T-helper 17 cell (primary cell): ENCODE data around the gene TEX9. TPM values are rescaled to one million over a fixed set of nuclear protein-coding genes. Genes with fewer than 3 reads are reported as not detected.
"Not testable (repeated sequence)": the region's sequence is repeated elsewhere in the genome, so short reads cannot be mapped to it uniquely, and the experiment has no call there.

Experiments
- ATAC-seq: fragments of 150-1000 bp; cut with Tn5 transposase; 2 replicates; pipeline ENCODE4 v1.10.0; 2021; ENCODE audit warnings: mild to moderate bottlenecking, moderate library complexity
- DNase-seq, 3 donors: peaks; one replicate each; pipeline versions ENCODE4 v3.0.0 to v3.0.0-alpha.2; 2020 to 2021
- H3K9me3 ChIP-seq: one replicate; pipeline ENCODE4 v1.7.0; 2013; ENCODE audit warnings: low read length, mild to moderate bottlenecking; ENCODE audit not compliant: control insufficient read depth, poor library complexity, severe bottlenecking
- H3K27ac Mint-ChIP-seq: one replicate; pipeline ENCODE4 v1.8.0; 2022; ENCODE audit warnings: mild to moderate bottlenecking, moderate library complexity, mixed read lengths
- H3K27me3 Mint-ChIP-seq: one replicate; pipeline ENCODE4 v1.8.0; 2022; ENCODE audit warnings: mixed read lengths
- H3K36me3 Mint-ChIP-seq: one replicate; pipeline ENCODE4 v1.8.0; 2022; ENCODE audit warnings: low read depth, mixed read lengths
- H3K4me1 Mint-ChIP-seq: one replicate; pipeline ENCODE4 v1.8.0; 2022; ENCODE audit warnings: mild to moderate bottlenecking, mixed read lengths
- H3K4me3 Mint-ChIP-seq: one replicate; pipeline ENCODE4 v1.8.0; 2022; ENCODE audit warnings: mild to moderate bottlenecking, moderate library complexity, mixed read lengths
- total RNA-seq, 4 donors: library from RNA in 2 of 4; stranded (reverse) in 2 of 4; gene quantifications; one replicate each; pipeline ENCODE4 v1.2.3 and lab custom pipeline; 2022 to 2026

Gene TEX9
- total RNA-seq (1 to 10 TPM in 1 of 2 donors, under 1 TPM in 1; 0.42 to 1.5 TPM), total RNA-seq (lab: John Stamatoyannopoulos, UW) (0.46 to 1.6 reads per million in 2 donors)

DNA sequence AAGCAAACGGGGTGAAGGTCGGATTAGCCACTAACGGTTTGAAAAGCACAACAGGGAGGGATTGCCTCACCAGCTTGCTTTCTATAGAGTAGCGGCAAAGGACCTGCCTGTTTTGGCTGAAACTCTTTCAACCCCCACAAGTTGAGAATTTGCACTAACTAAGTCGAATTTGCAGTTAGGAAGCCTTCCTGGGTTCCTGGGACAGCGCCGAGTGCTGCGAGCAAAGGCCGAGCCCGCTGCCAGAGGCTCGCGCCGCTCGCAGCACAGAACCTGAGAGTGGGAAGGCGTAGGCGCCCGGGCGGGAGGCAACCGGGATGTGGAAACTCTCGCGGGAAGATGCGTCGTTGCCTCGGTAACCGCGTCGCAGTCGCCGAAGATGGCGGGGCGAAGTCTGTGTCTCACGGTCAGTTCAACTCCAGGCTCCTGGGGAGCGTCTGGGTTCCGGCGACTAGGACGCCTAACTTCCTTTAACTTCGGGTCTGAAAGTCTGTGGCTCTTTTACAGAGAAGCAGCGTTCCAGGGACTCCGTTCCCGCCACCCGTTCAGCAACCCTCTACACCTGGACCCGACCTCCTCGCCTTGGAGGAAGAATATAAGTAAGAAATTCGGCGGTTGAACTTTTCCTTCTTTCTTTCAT, at the start of gene TEX9:
TEX9 (plus strand) TSS at position 352 of the 637 bp plus-strand sequence; CDS start at position 377, 25 bp downstream.
- no peaks in the 10 kb centered on the region for H3K9me3 ChIP-seq
- H3K27ac Mint-ChIP-seq: no peak within 1 kb of the TSS
- ATAC-seq (peak; percentile 93), DNase-seq (peak; percentile 16 to 47 (median 16))
- H3K4me3 Mint-ChIP-seq: peak within 1 kb of the TSS; percentile 91
- peaks cover 33% of the 10 kb centered on the region for H3K27me3 Mint-ChIP-seq
- peaks cover 14% of the 10 kb centered on the region for H3K4me1 Mint-ChIP-seq
- H3K36me3 Mint-ChIP-seq: no peaks in the 10 kb centered on the region

DNA sequence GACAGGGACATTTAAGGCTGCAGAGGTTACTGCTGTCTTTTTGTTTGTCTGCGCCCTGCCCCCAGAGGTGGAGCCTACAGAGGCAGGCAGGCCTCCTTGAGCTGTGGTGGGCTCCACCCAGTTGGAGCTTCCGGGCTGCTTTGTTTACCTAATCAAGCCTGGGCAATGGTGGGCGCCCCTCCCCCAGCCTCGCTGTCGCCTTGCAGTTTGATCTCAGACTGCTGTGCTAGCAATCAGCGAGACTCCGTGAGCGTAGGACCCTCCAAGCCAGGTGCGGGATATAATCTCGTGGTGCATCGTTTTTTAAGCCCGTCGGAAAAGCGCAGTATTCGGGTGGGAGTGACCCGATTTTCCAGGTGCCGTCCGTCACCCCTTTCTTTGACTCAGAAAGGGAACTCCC, 48.7 kb upstream of the TEX9 start:
- not testable (repeated sequence) for H3K36me3 Mint-ChIP-seq, H3K9me3 ChIP-seq, ATAC-seq, H3K27ac Mint-ChIP-seq, H3K27me3 Mint-ChIP-seq, H3K4me1 Mint-ChIP-seq, H3K4me3 Mint-ChIP-seq, DNase-seq

DNA sequence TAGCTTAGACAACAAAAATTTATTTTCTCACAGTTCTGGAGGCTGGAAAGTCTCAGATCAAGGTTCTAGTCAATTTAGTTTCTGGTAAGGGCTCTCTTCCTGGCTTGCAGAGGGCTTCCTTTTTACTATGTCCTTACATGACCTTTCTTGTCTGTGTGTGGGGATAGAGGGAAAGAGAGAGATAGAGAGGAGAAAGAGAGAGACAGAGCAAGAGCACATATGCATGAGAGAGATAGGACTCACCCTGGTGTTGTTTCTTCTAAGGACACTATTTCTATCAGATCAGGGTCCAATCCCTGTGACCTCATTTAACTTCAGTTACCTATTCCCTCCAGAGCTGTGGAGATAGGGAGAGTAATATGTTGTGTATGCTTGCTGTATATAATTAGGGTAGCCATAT, 44.9 kb upstream of the TEX9 start:
- Mint-ChIP-seq H3K27ac (no peak overlapping the region), H3K27me3 (no peaks in the 10 kb centered on the region), H3K36me3 (no peaks in the 10 kb centered on the region), H3K4me3 (no peak overlapping the region), H3K4me1 (peaks cover 2% of the 10 kb centered on the region)
- H3K9me3 ChIP-seq: no peaks in the 10 kb centered on the region
- ATAC-seq (no peak), DNase-seq (no peak)

DNA sequence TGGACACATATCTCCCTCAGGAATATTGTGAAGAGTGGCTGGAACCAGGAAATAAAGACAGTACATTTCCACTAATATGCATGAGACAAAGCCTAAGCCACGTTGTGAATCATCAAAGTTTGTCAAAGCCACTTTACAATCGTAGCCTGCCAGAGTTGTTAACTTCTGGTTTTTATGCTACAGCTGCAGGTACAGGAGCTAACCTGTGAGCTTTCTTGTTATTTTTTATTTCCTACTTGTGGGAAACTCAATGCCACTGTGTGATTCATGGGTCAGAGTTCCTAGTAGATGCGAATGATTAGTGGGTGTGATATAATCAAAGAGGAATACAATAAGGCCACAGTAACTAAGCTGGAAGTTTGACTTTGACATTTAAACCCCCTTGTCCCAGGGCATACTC, 44.4 kb upstream of the TEX9 start:
- no peaks in the 10 kb centered on the region for H3K9me3 ChIP-seq
- Mint-ChIP-seq H3K36me3 (no peaks in the 10 kb centered on the region), H3K27me3 (no peaks in the 10 kb centered on the region), H3K4me3 (no peak overlapping the region), H3K4me1 (peaks cover 2% of the 10 kb centered on the region), H3K27ac (no peak overlapping the region)
- ATAC-seq: no peak
- DNase-seq: no peak

DNA sequence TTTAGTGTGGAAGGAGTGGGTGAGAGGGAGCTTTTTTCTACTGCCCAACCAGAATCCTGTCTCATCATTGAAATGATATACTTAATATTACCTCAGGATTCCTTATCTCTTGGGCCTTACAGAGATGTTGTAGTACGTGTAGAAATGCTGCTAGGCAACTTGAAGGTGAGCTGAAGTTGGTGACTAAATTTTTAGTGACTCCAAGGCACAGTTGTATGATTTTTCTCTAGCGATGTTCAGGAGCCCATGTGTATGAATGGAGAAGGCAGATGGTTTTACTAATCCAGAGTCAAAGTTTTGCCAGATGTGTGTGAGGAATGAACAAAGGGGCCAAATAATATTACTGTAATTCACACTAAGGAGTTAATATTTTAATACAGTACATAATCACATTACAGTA, 42.8 kb upstream of the TEX9 start:
- no peak overlapping the region for H3K4me3 Mint-ChIP-seq
- ATAC-seq (no peak), DNase-seq (no peak)
- no peaks in the 10 kb centered on the region for H3K27me3 Mint-ChIP-seq
- no peaks in the 10 kb centered on the region for H3K9me3 ChIP-seq
- no peaks in the 10 kb centered on the region for H3K36me3 Mint-ChIP-seq
- H3K27ac Mint-ChIP-seq: no peak overlapping the region
- peaks cover 2% of the 10 kb centered on the region for H3K4me1 Mint-ChIP-seq

DNA sequence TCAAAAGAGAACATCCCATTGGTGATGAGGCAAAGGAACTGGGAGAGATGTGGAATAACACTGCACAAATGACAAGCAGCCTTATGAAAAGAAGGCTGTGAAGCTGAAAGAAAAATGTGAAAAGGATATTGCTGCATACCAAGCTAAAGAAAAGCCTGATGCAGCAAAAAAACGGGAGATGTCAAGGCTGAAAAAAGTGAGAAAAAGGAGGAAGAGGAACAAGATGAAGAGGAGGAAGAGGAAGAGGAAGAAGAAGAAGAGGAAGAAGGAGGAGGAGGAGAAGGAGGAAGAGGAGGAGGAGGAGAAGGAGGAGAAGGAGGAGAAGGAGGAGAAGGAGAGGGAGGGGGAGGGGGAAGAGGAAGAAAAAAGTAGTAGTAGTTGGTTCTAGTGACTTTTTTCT, 41.8 kb upstream of the TEX9 start:
- ATAC-seq: no peak
- Mint-ChIP-seq H3K4me1 (peaks cover 2% of the 10 kb centered on the region), H3K36me3 (no peaks in the 10 kb centered on the region), H3K4me3 (no peak overlapping the region), H3K27me3 (no peaks in the 10 kb centered on the region), H3K27ac (no peak overlapping the region)
- DNase-seq: no peak
- no peaks in the 10 kb centered on the region for H3K9me3 ChIP-seq

DNA sequence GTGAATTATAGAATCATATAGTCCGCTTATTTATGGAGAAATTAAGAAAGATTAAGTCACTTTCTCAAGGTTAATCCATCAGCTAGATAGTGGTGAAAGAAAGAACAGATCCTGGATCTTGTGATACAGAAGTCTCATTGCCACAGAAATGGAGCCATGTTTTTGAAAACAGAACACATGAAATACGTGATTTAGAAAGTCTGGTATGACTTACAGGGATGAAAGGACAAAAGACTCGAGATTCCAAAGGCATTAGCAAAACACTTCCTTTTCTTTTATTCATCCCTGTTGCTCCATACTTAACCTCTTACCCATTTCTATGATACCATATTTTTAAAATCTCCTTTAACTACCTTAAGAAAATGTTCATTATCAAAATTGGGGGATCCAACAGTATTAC, 40.0 kb upstream of the TEX9 start:
- no peak for ATAC-seq

DNA sequence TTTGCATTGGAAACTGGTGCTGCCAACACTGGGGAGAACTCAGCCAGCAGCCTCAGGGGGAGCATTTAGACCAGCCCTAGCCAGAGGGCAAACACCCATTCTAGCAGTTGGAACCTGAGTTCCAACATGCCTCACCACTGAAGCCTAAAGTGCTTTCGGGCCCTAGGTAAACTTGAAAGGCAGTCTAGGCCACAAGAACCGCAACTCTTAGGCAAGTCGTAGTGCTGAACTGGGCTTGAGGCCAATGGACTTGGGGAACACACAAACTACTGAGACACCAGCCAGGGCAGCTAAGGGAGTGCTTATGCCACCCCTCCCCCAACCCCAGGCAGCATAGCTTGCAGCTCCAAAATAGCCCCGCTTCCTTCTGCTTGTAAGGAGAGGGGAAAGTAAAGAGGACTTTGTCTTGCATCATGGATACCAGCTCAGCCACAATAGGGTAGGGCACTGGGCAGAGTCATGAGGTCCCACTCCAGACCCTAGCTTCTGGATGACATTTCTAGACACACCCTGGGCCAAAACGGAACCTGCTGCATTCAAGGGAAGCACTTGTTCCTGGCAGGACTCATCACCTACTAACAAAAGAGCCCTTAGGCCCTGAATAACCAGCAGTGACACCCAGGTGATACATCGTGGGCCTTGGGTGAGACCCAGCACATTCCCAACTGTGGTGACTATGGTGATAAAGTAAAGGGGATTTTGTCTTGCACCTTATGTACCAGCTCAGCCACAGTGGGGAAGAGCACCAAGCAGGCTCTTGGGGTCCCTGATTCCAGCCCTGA, 37.3 kb upstream of the TEX9 start:
- Mint-ChIP-seq H3K4me3 (no peak overlapping the region), H3K27ac (no peak overlapping the region), H3K36me3 (no peaks in the 10 kb centered on the region), H3K27me3 (no peaks in the 10 kb centered on the region), H3K4me1 (peaks cover 2% of the 10 kb centered on the region)
- DNase-seq: no peak
- no peak for ATAC-seq
- peaks cover 5% of the 10 kb centered on the region for H3K9me3 ChIP-seq

More for the DNA sequence above, 40.0 kb upstream of the TEX9 start:
- no peak for DNase-seq
- no peaks in the 10 kb centered on the region for H3K36me3 Mint-ChIP-seq
- no peak overlapping the region for H3K4me3 Mint-ChIP-seq
- H3K9me3 ChIP-seq: no peaks in the 10 kb centered on the region
- no peaks in the 10 kb centered on the region for H3K27me3 Mint-ChIP-seq
- H3K27ac Mint-ChIP-seq: no peak overlapping the region
- H3K4me1 Mint-ChIP-seq: peaks cover 2% of the 10 kb centered on the region

DNA sequence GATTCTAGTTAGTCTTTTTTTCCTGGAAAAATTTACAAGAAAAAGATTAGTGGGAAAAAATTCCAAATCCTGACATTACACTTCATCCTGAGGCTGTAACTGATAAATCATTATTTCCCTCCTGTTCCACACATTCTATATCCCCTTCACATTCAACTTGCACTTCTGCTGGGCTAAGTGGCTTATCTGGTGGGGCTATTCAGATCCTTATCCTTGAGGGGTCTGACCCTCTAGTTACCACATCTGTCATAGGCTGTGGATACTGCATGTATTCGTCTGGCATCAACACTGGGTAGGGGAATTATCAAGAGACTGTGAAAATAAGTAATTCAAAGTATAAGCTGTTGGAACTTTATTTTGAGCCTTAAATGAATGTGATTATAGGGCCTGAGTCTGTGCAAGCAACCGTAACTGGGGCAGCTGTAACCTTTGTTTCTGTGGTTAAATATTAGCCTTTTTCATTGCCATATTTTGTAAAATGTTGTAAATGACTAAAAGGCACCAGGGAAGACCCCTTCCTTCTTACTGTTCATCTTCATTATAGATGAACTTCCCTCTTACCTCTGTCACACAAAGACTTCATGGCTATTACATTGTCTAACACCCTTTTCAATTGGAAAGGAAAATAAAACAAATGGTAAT, 28.0 kb upstream of the TEX9 start:
- H3K4me3 Mint-ChIP-seq: no peak overlapping the region
- no peaks in the 10 kb centered on the region for H3K9me3 ChIP-seq
- no peak for ATAC-seq
- H3K36me3 Mint-ChIP-seq: no peaks in the 10 kb centered on the region
- no peaks in the 10 kb centered on the region for H3K27me3 Mint-ChIP-seq
- no peak for DNase-seq
- H3K27ac Mint-ChIP-seq: no peak overlapping the region
- no peaks in the 10 kb centered on the region for H3K4me1 Mint-ChIP-seq

DNA sequence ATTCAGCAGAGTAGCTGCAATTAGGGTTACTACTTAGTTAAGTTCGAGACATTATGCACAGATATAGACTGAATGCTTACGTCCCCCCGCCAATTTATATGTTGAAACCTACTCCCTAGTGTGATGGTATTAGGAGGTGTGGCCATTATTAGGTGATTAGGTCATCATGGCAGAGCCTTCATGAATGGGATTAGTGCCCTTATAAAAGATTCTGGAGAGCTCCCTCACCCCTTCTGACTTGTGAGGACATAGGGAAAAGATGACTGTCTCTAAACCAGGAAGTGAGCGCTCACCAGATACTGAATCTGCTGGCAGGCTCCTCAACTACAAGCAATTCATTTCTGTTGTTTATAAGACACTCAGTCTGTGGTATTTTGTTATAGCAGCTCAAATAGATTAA, 25.6 kb upstream of the TEX9 start:
- DNase-seq (no peak), ATAC-seq (no peak)
- H3K9me3 ChIP-seq: no peaks in the 10 kb centered on the region
- Mint-ChIP-seq H3K4me1 (no peaks in the 10 kb centered on the region), H3K27ac (no peak overlapping the region), H3K36me3 (no peaks in the 10 kb centered on the region), H3K27me3 (no peaks in the 10 kb centered on the region), H3K4me3 (no peak overlapping the region)

DNA sequence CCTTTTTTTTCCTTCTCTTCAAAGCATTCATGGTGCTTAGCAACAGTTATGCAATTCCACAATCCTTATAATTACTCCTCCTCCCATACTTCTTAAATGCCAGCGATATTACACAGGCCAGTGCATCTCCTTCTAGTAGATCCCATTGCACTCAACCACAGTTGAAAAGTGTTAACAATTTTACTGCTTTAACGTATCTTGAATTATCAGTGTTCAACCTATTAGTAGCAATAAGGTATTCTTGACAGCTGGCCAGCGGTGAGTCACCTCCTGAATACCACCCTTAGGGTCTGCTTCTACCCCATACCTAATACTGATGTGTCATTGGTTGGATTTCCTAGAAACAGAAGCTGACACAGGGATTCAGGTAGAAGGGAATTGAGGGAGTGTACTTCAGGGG, 24.0 kb upstream of the TEX9 start:
- no peak overlapping the region for H3K4me3 Mint-ChIP-seq
- ATAC-seq: no peak

DNA sequence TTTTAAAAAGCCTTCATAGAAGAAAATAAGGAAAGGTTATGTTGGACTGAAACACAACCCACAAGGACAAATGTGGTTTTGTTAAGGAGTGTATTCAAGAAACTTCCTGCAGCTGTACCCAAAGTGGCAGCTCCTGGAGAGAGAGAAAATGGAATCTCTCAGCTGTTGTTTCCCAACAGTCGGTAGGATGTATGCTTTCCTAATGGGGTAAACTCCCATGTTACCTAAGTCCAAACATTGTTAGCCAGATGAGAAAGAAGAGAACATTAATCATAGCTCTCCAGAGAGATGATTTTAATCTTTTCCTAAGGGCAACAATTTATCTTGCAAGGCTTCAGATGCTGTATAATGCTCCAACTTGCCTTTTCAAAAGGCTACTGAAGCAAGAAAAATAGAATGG, 22.6 kb upstream of the TEX9 start:
- DNase-seq (no peak), ATAC-seq (no peak)
- Mint-ChIP-seq H3K27ac (no peak overlapping the region), H3K36me3 (no peaks in the 10 kb centered on the region), H3K4me1 (no peaks in the 10 kb centered on the region), H3K4me3 (no peak overlapping the region), H3K27me3 (peaks cover 7% of the 10 kb centered on the region)
- no peaks in the 10 kb centered on the region for H3K9me3 ChIP-seq

More for the DNA sequence above, 24.0 kb upstream of the TEX9 start:
- Mint-ChIP-seq H3K36me3 (no peaks in the 10 kb centered on the region), H3K27me3 (peaks cover 7% of the 10 kb centered on the region), H3K4me1 (no peaks in the 10 kb centered on the region), H3K27ac (no peak overlapping the region)
- H3K9me3 ChIP-seq: no peaks in the 10 kb centered on the region
- DNase-seq: no peak

DNA sequence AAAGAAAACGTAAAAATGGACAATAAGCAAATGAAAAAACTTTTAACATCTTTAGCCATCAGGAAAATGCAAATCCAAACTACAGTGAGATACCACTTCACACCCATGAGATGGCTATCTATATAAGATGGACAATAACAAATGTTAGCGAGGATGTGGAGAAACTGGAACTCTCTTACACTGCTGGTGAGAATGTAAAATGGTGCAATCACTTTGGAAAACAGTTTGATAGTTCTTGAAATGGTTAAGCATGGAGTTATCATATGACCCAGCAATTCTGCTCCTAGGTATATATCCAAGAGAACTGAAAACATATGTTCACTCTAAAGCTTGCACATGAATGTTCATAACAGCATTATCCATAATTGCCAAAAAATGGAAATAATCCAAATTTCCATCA, 21.3 kb upstream of the TEX9 start:
- Mint-ChIP-seq H3K27ac (no peak overlapping the region), H3K4me1 (no peaks in the 10 kb centered on the region), H3K36me3 (no peaks in the 10 kb centered on the region), H3K27me3 (peaks cover 7% of the 10 kb centered on the region), H3K4me3 (no peak overlapping the region)
- no peaks in the 10 kb centered on the region for H3K9me3 ChIP-seq
- ATAC-seq (no peak), DNase-seq (no peak)
